ENCODE measurements around the gene FNIP1.

FNIP1 gene

DNA sequence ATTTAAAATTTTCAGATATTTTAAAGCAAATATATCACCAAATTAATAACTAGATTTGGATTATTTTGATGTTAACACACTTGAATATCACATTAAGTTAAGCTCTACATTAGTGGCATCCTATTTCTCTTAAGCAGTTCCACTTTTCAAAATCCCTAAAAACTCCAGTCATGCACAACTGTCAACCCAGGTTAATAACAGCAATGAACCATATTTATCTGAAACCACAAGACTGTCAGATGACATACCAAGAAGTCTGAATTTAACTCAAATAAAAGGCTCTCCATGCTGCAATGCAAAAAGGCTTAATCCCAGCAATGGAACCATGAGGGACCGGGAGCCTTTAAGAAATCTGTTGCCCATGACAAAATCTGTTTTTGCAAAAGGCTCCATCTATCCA, 27.5 kb downstream of the FNIP1 start:
- DNase-seq (ENCODE audit: low read depth, low spot score), result no peak
- TF ChIP-seq, protein P1, sequence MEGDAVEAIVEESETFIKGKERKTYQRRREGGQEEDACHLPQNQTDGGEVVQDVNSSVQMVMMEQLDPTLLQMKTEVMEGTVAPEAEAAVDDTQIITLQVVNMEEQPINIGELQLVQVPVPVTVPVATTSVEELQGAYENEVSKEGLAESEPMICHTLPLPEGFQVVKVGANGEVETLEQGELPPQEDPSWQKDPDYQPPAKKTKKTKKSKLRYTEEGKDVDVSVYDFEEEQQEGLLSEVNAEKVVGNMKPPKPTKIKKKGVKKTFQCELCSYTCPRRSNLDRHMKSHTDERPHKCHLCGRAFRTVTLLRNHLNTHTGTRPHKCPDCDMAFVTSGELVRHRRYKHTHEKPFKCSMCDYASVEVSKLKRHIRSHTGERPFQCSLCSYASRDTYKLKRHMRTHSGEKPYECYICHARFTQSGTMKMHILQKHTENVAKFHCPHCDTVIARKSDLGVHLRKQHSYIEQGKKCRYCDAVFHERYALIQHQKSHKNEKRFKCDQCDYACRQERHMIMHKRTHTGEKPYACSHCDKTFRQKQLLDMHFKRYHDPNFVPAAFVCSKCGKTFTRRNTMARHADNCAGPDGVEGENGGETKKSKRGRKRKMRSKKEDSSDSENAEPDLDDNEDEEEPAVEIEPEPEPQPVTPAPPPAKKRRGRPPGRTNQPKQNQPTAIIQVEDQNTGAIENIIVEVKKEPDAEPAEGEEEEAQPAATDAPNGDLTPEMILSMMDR (IDR thresholded peaks at IDR 0.05; ENCODE audit: low read depth, low read length), result no peak
- no peak overlapping the region for H3K4me3 ChIP-seq (ENCODE audit: low read depth, low read length)
- in situ Hi-C loops (cut with HindIII; ENCODE audit: low sequenced_read_pairs), result no loop called here

DNA sequence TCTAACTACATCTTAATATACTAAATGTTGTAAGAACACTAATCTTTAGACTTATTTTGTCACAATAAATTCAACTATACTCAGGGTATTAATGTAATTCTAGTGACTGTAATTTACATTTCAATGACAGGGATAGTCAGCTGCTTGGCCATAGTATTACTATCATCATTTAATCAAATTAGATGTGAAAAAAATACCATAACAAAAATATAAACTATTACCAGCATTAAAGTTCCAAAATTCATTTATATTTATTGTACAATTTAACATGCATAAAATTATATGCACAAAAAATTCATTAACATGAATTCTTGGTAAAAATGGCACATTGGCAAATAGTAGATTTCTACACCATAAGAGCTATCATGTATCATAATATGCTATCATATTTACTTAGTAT, 28.9 kb downstream of the FNIP1 start:
- in situ Hi-C loops (cut with HindIII; ENCODE audit: low sequenced_read_pairs), result no loop called here
- no peak for DNase-seq (ENCODE audit: low read depth, low spot score)
- no peak overlapping the region for H3K4me3 ChIP-seq (ENCODE audit: low read depth, low read length)
- TF ChIP-seq, protein P1 (IDR thresholded peaks at IDR 0.05; ENCODE audit: low read depth, low read length), result no peak

DNA sequence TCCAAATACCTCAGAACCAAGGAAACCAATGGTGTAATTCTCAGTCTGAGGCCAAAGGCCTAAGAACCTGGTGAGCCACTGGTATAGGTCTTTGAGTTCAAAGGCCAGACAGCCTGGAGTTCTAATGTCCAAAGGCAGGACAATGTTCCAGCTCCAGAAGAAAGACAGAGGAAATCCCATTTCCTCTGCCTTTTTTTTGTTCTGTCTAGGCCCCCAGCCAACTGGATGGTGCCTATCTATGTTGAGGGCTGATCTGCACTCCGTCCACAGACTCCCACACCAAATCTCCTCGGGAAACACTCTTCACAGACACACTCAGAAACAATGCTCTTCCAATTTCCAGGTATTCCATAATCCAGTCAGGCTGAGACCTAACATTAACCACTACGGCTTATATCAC, 30.1 kb downstream of the FNIP1 start:
- in situ Hi-C loops (cut with HindIII; ENCODE audit: low sequenced_read_pairs), result no loop called here
- no peak for DNase-seq (ENCODE audit: low read depth, low spot score)
- TF ChIP-seq, protein P1 (IDR thresholded peaks at IDR 0.05; ENCODE audit: low read depth, low read length), result no peak
- no peak overlapping the region for H3K4me3 ChIP-seq (ENCODE audit: low read depth, low read length)

DNA sequence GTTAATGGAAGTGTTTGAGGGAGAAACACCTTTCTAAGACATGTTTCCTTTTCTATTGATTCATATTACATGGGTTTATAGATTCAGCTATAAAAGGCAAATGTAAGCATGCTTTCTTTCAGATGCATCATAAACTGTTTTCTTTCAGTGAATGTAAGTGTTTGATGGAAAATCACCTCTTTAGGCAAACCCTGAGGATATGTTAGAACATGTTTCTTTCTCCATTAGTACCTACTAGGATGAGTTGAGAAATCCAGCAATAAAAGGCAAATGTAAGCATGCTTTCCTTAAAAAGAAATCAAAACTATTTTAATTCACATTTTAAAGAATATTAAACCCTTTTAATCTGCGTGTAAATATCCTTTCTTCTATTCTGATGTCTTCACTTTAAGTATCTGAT, 31.6 kb downstream of the FNIP1 start:
- in situ Hi-C loops (cut with HindIII; ENCODE audit: low sequenced_read_pairs), result no loop called here
- TF ChIP-seq, protein P1 (IDR thresholded peaks at IDR 0.05; ENCODE audit: low read depth, low read length), result no peak

DNA sequence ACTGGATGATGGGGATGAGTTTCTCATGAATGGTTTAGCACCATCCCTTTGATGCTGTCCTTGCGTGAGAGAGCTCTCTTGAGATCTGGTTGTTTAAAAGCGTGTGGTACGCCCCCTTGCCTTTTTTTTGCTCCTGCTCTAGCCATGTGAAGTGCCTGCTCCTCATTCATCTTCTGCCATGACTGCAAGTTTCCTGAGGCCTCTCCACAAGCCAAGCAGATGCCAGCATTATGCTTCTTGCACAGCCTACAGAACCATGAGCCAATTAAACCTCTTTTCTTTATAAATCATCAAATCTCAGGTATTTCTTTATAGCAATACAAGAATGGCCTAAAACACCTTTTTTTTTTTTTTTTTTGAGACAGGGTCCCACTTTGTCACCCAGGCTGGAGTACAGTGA, 32.8 kb downstream of the FNIP1 start:
- in situ Hi-C loops (cut with HindIII; ENCODE audit: low sequenced_read_pairs), result no loop called here

More for the DNA sequence above, 31.6 kb downstream of the FNIP1 start:
- no peak overlapping the region for H3K4me3 ChIP-seq (ENCODE audit: low read depth, low read length)
- no peak for DNase-seq (ENCODE audit: low read depth, low spot score)

DNA sequence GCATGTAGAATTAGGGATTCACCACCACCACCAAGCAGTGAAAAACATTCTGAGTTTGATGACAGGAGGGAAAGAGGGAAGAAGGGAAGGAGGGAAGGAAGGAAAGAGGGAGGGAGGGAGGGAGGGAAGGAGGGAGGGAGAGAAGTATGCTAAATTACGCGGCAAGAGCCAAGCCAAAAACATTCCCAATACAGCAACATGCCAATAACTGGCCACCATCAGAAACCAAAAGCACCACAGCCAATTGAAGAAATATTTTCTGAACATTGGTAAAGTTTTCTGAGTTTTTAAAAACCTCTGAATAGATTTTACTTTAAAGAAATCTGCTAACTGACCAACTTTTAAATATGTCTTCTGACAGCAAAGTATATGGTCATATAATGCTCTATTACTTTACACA, 36.0 kb downstream of the FNIP1 start:
- TF ChIP-seq, protein P1 (IDR thresholded peaks at IDR 0.05; ENCODE audit: low read depth, low read length), result no peak
- DNase-seq (ENCODE audit: low read depth, low spot score), result no peak
- H3K4me3 ChIP-seq (ENCODE audit: low read depth, low read length), result no peak overlapping the region
- in situ Hi-C loops (cut with HindIII; ENCODE audit: low sequenced_read_pairs), result no loop called here

More for the DNA sequence above, 32.8 kb downstream of the FNIP1 start:
- H3K4me3 ChIP-seq (ENCODE audit: low read depth, low read length), result no peak overlapping the region
- TF ChIP-seq, protein P1 (IDR thresholded peaks at IDR 0.05; ENCODE audit: low read depth, low read length), result no peak
- DNase-seq (ENCODE audit: low read depth, low spot score), result no peak

DNA sequence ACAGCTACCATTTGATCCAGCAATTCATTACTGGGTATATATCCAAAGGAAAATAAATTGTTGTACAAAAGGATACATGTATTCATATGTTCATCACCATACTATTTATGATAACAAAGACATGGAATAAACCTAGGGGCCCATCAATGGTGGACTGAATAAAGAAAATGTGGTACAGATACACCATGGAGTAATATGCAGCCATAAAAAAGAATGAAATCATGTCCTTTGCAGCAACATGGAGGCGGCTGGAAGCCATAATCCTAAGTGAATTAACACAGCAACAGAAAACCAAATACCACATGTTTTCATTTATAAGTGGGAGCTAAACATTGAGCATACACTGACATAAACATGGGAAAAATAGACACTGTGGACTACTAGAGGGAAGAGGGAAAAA, 37.1 kb downstream of the FNIP1 start:
- no peak for DNase-seq (ENCODE audit: low read depth, low spot score)
- TF ChIP-seq, protein P1 (IDR thresholded peaks at IDR 0.05; ENCODE audit: low read depth, low read length), result no peak
- no peak overlapping the region for H3K4me3 ChIP-seq (ENCODE audit: low read depth, low read length)
- in situ Hi-C loops (cut with HindIII; ENCODE audit: low sequenced_read_pairs), result no loop called here

All from astrocyte of the spinal cord (primary cell).